ENCODE measurements around the gene WRAP53.

Gene WRAP53

DNA sequence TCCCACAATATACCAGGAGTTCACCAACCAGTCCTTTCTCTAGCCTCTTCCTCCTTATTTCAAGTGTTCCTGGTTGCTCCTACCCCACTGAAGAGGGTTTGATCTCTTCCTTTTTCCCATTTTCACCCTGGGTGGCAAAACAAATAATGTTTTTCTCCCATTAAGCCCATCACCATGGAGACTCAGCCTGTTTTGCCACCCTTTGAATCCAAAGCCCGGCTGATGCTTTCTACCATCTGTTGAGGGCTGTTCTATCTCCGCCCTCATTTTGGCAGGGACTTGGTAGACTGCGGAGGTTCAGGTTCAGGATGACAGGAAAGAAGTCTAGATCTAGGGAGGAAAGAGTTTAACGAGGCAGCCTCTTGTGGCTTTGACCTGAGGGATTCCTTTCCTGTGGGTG is 31.8 kb downstream of the WRAP53 start:
- no peaks in the 10 kb centered on the region for H3K9me2 ChIP-seq (replicated peaks; ENCODE audit: low read depth, low read length)
- no peak overlapping the region for H3K4me3 ChIP-seq (ENCODE audit: low read length, poor library complexity, severe bottlenecking)
- H3K4me1 ChIP-seq (ENCODE audit: insufficient read depth, low read length, poor library complexity, severe bottlenecking) = peaks cover 11% of the 10 kb centered on the region
- H3K4me2 ChIP-seq (ENCODE audit: low read depth, low read length, poor library complexity, severe bottlenecking) = no peak overlapping the region
- no peaks in the 10 kb centered on the region for H3K79me2 ChIP-seq (ENCODE audit: insufficient read depth, low read length)
- H3K36me3 ChIP-seq (ENCODE audit: insufficient read depth, low read length) = no peaks in the 10 kb centered on the region
- peak overlapping the region; percentile 50; the same call in 1 of the 2 replicates for H2AFZ ChIP-seq (ENCODE audit: low read length)
- H3F3A ChIP-seq (ENCODE audit: low read depth) = no peaks in the 10 kb centered on the region
- TF ChIP-seq, protein P1, sequence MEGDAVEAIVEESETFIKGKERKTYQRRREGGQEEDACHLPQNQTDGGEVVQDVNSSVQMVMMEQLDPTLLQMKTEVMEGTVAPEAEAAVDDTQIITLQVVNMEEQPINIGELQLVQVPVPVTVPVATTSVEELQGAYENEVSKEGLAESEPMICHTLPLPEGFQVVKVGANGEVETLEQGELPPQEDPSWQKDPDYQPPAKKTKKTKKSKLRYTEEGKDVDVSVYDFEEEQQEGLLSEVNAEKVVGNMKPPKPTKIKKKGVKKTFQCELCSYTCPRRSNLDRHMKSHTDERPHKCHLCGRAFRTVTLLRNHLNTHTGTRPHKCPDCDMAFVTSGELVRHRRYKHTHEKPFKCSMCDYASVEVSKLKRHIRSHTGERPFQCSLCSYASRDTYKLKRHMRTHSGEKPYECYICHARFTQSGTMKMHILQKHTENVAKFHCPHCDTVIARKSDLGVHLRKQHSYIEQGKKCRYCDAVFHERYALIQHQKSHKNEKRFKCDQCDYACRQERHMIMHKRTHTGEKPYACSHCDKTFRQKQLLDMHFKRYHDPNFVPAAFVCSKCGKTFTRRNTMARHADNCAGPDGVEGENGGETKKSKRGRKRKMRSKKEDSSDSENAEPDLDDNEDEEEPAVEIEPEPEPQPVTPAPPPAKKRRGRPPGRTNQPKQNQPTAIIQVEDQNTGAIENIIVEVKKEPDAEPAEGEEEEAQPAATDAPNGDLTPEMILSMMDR (conservative IDR thresholded peaks at IDR 0.05; ENCODE audit: low read length) = no peak
- TF ChIP-seq EZH2phosphoT487 (IDR thresholded peaks at IDR 0.05; ENCODE audit: borderline replicate concordance) = no peak
- H4K20me1 ChIP-seq (ENCODE audit: insufficient read depth, low read length, poor library complexity, severe bottlenecking) = no peaks in the 10 kb centered on the region
- H3K9ac ChIP-seq (ENCODE audit: low read depth, low read length, poor library complexity, severe bottlenecking) = no peak overlapping the region
- no peaks in the 10 kb centered on the region for H3K9me3 ChIP-seq (ENCODE audit: insufficient read depth, low read depth, low read length)
- peaks cover 6% of the 10 kb centered on the region for H3K27me3 ChIP-seq (ENCODE audit: insufficient read depth, low read length, poor library complexity, severe bottlenecking)

DNA sequence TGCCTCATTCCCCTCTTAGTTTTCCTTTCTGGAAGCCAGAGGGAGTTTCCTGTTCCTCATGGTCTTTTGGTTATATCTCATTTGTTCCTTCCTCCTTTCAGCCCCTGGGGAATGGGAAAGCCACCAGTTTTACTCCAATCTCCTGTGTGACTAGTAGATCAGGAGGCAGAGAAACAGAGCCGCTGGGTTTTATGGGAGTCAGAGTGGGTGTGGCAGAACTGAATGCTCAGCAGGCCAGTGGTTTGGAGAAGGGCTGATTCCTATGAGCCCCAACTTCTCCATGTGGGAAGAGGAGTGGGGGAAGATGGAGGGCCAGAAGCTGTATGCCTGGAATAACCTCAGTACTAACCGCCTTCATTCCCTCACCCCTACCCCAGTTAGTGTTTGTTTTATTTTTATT is 33.3 kb downstream of the WRAP53 start:
- no peaks in the 10 kb centered on the region for H4K20me1 ChIP-seq (ENCODE audit: insufficient read depth, low read length, poor library complexity, severe bottlenecking)
- H3K9ac ChIP-seq (ENCODE audit: low read depth, low read length, poor library complexity, severe bottlenecking) = no peak overlapping the region
- no peak overlapping the region for H2AFZ ChIP-seq (ENCODE audit: low read length)
- no peaks in the 10 kb centered on the region for H3K36me3 ChIP-seq (ENCODE audit: insufficient read depth, low read length)
- TF ChIP-seq EZH2phosphoT487 (IDR thresholded peaks at IDR 0.05; ENCODE audit: borderline replicate concordance) = no peak
- H3F3A ChIP-seq (ENCODE audit: low read depth) = no peaks in the 10 kb centered on the region
- no peaks in the 10 kb centered on the region for H3K79me2 ChIP-seq (ENCODE audit: insufficient read depth, low read length)
- no peak overlapping the region for H3K4me3 ChIP-seq (ENCODE audit: low read length, poor library complexity, severe bottlenecking)
- H3K4me2 ChIP-seq (ENCODE audit: low read depth, low read length, poor library complexity, severe bottlenecking) = no peak overlapping the region
- no peaks in the 10 kb centered on the region for H3K27me3 ChIP-seq (ENCODE audit: insufficient read depth, low read length, poor library complexity, severe bottlenecking)
- peaks cover 11% of the 10 kb centered on the region for H3K4me1 ChIP-seq (ENCODE audit: insufficient read depth, low read length, poor library complexity, severe bottlenecking)
- no peaks in the 10 kb centered on the region for H3K9me3 ChIP-seq (ENCODE audit: insufficient read depth, low read depth, low read length)
- H3K9me2 ChIP-seq (replicated peaks; ENCODE audit: low read depth, low read length) = no peaks in the 10 kb centered on the region

DNA sequence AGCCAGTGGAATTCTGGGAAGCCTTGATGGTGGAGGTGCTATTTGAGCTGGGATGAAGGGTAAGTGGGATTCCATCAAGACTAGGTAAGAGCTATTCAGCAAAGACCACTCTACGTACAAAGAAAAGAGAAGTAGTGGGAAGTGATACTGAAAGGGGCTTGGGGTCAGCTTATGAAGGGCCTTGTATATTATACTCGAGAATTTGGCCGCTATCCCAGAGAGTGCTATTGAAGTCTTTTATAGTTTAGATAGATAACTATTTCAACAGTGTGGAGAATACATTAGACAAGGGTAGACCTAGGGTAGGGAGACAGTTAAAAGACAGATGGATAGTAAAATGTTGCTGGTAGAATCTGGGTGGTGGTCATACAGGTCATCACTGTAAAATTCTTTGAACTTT is 39.6 kb downstream of the WRAP53 start:
- Histone ChIP-seq H3K36me3 (ENCODE audit: insufficient read depth, low read length) (no peaks in the 10 kb centered on the region), H3K9me3 (ENCODE audit: insufficient read depth, low read depth, low read length) (no peaks in the 10 kb centered on the region), H3K4me2 (ENCODE audit: low read depth, low read length, poor library complexity, severe bottlenecking) (no peak overlapping the region)

DNA sequence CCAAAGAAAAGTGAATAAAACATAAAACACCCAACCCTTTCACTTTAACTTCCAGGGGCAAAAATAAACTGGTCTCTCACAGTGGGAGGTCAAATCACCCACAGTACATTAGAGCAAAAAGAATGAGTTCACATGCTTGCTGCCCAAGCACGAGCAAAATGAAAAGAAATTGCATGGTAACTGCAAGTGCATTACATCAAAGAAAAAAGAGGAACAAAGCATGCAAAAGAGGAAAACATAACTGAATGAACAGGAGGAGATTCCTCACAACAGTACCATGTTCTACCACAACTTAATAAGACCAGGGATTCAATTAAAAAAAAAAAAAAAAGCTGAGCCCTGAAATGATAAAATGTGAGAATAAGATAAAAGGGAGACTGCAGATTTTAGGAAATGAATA is 41.5 kb downstream of the WRAP53 start:
- Histone ChIP-seq H2AFZ (ENCODE audit: low read length) (no peak overlapping the region), H3K4me2 (ENCODE audit: low read depth, low read length, poor library complexity, severe bottlenecking) (no peak overlapping the region), H4K20me1 (ENCODE audit: insufficient read depth, low read length, poor library complexity, severe bottlenecking) (no peaks in the 10 kb centered on the region), H3K4me1 (ENCODE audit: insufficient read depth, low read length, poor library complexity, severe bottlenecking) (no peaks in the 10 kb centered on the region), H3K27me3 (ENCODE audit: insufficient read depth, low read length, poor library complexity, severe bottlenecking) (no peaks in the 10 kb centered on the region), H3K9ac (ENCODE audit: low read depth, low read length, poor library complexity, severe bottlenecking) (no peak overlapping the region), H3K36me3 (ENCODE audit: insufficient read depth, low read length) (no peaks in the 10 kb centered on the region), H3F3A (ENCODE audit: low read depth) (no peaks in the 10 kb centered on the region), H3K4me3 (ENCODE audit: low read length, poor library complexity, severe bottlenecking) (no peak overlapping the region), H3K9me3 (ENCODE audit: insufficient read depth, low read depth, low read length) (no peaks in the 10 kb centered on the region), H3K9me2 (replicated peaks; ENCODE audit: low read depth, low read length) (no peaks in the 10 kb centered on the region), H3K79me2 (ENCODE audit: insufficient read depth, low read length) (no peaks in the 10 kb centered on the region)
- no peak for TF ChIP-seq EZH2phosphoT487 (IDR thresholded peaks at IDR 0.05; ENCODE audit: borderline replicate concordance)
- TF ChIP-seq, protein P1 (conservative IDR thresholded peaks at IDR 0.05; ENCODE audit: low read length) = no peak

More for the DNA sequence above, 39.6 kb downstream of the WRAP53 start:
- H3K27me3 ChIP-seq (ENCODE audit: insufficient read depth, low read length, poor library complexity, severe bottlenecking) = no peaks in the 10 kb centered on the region
- TF ChIP-seq, protein P1 (conservative IDR thresholded peaks at IDR 0.05; ENCODE audit: low read length) = no peak
- TF ChIP-seq EZH2phosphoT487 (IDR thresholded peaks at IDR 0.05; ENCODE audit: borderline replicate concordance) = no peak
- no peak overlapping the region for H3K9ac ChIP-seq (ENCODE audit: low read depth, low read length, poor library complexity, severe bottlenecking)
- no peaks in the 10 kb centered on the region for H3K9me2 ChIP-seq (replicated peaks; ENCODE audit: low read depth, low read length)
- no peaks in the 10 kb centered on the region for H3F3A ChIP-seq (ENCODE audit: low read depth)
- H3K4me3 ChIP-seq (ENCODE audit: low read length, poor library complexity, severe bottlenecking) = no peak overlapping the region
- H4K20me1 ChIP-seq (ENCODE audit: insufficient read depth, low read length, poor library complexity, severe bottlenecking) = no peaks in the 10 kb centered on the region
- H3K79me2 ChIP-seq (ENCODE audit: insufficient read depth, low read length) = no peaks in the 10 kb centered on the region
- no peak overlapping the region for H2AFZ ChIP-seq (ENCODE audit: low read length)
- no peaks in the 10 kb centered on the region for H3K4me1 ChIP-seq (ENCODE audit: insufficient read depth, low read length, poor library complexity, severe bottlenecking)

Data from Loucy (cell line).